DLD1 (cell line): ENCODE measurements around the gene SLC25A20.
"Not testable (repeated sequence)": the region's sequence is repeated elsewhere in the genome, so short reads cannot be mapped to it uniquely, and the experiment has no call there.

Source experiments
- in situ Hi-C: cut with HindIII; loops from 2 replicates; pipeline ENCODE4 v1.10.0; 2017; ENCODE audit warnings: low sequenced_read_pairs

SLC25A20 gene

GRCh38 chr3:48847504-48848423 lies 50.9 kb downstream of the SLC25A20 start, which contains the start of gene PRKAR2A:
Gene PRKAR2A, minus strand, starts transcription at chr3:48847874. Its CDS starts 278 bp downstream, at chr3:48847596.
- in situ Hi-C loops = no loop called here

- in situ Hi-C loops = no loop called here
These were observed 51.6 kb downstream of the SLC25A20 start for GRCh38 chr3:48847053-48847503.

- in situ Hi-C loops = no loop called here
These were observed 53.5 kb downstream of the SLC25A20 start for GRCh38 chr3:48845170-48845569.

GRCh38 chr3:48837163-48837562 lies 61.5 kb downstream of the SLC25A20 start:
- in situ Hi-C loops = no loop called here

- in situ Hi-C loops = no loop called here
These were observed 62.9 kb downstream of the SLC25A20 start for GRCh38 chr3:48835650-48836366.

- in situ Hi-C loops = no loop called here
These were observed 66.0 kb downstream of the SLC25A20 start for GRCh38 chr3:48832684-48833083.

- in situ Hi-C loops = no loop called here
These were observed 68.0 kb downstream of the SLC25A20 start for GRCh38 chr3:48830715-48831114.

- in situ Hi-C loops = not testable (repeated sequence)
These were observed 69.2 kb downstream of the SLC25A20 start for GRCh38 chr3:48829525-48829924.

GRCh38 chr3:48827874-48828273 lies 70.8 kb downstream of the SLC25A20 start:
- in situ Hi-C loops = not testable (repeated sequence)

GRCh38 chr3:48826451-48826850 lies 72.2 kb downstream of the SLC25A20 start:
- in situ Hi-C loops = no loop called here

GRCh38 chr3:48820612-48821324 lies 77.9 kb downstream of the SLC25A20 start:
- in situ Hi-C loops = no loop called here

GRCh38 chr3:48819234-48820221 lies 79.2 kb downstream of the SLC25A20 start:
- in situ Hi-C loops = no loop called here

- in situ Hi-C loops = no loop called here
These were observed 87.2 kb downstream of the SLC25A20 start for GRCh38 chr3:48811524-48811923.
